RKO (cell line): Measurements from ENCODE around the gene GOLGA6B.
"Not testable (repeated sequence)": the region's sequence is repeated elsewhere in the genome, so short reads cannot be mapped to it uniquely, and the experiment has no call there.

Experiments used
- DNase-seq: peaks from one replicate; pipeline ENCODE4 v3.0.0-alpha.2; 2016; ENCODE audit warnings: low spot score

Gene GOLGA6B

GRCh38 chr15:72665706-72666105 is 11.2 kb downstream of the GOLGA6B start:
- not testable (repeated sequence) for DNase-seq

GRCh38 chr15:72669803-72670202 is 15.3 kb downstream of the GOLGA6B start:
- not testable (repeated sequence) for DNase-seq

GRCh38 chr15:72670656-72671352 is 16.3 kb downstream of the GOLGA6B start:
- DNase-seq: peak; percentile 78

- no peak for DNase-seq
These were observed 17.0 kb downstream of the GOLGA6B start for GRCh38 chr15:72671525-72671924.

- DNase-seq: no peak
These were observed 22.3 kb downstream of the GOLGA6B start for GRCh38 chr15:72676838-72677237.

- no peak for DNase-seq
These were observed 26.4 kb downstream of the GOLGA6B start for GRCh38 chr15:72680931-72681330.

GRCh38 chr15:72682772-72683171 is 28.3 kb downstream of the GOLGA6B start:
- no peak for DNase-seq

GRCh38 chr15:72685301-72685924 is 30.9 kb downstream of the GOLGA6B start:
- DNase-seq: no peak

- DNase-seq: peak; percentile 94
These were observed 31.7 kb downstream of the GOLGA6B start, which contains the start of the genes BBS4 and HIGD2B for GRCh38 chr15:72685925-72686794. Gene BBS4, plus strand, starts transcription at chr15:72686207. Its CDS starts 21 bp downstream, at chr15:72686228. Gene HIGD2B, minus strand, starts transcription at chr15:72686182. Its CDS starts 9,808 bp downstream, at chr15:72676374.

- DNase-seq: no peak
These were observed 34.2 kb downstream of the GOLGA6B start for GRCh38 chr15:72688697-72689096.

GRCh38 chr15:72690938-72691337 is 36.4 kb downstream of the GOLGA6B start:
- DNase-seq: no peak

GRCh38 chr15:72698938-72699337 is 44.4 kb downstream of the GOLGA6B start:
- no peak for DNase-seq

GRCh38 chr15:72700076-72700475 is 45.6 kb downstream of the GOLGA6B start:
- no peak for DNase-seq

GRCh38 chr15:72706266-72706665 is 51.8 kb downstream of the GOLGA6B start:
- peak; percentile 18 for DNase-seq

- DNase-seq: not testable (repeated sequence)
These were observed 54.2 kb downstream of the GOLGA6B start for GRCh38 chr15:72708551-72709303.
